ENCODE data around the gene RPL37. TPM values are rescaled to one million over a fixed set of nuclear protein-coding genes. Genes with fewer than 3 reads are reported as not detected.
"Not testable (repeated sequence)": the region's sequence is repeated elsewhere in the genome, so short reads cannot be mapped to it uniquely, and the experiment has no call there.

Gene RPL37
- total and polyA plus RNA-seq, 2 experiments from 2014 or later, result 68.7 to 534 TPM

GRCh38 chr5:40827188-40827977 lies 7.6 kb downstream of the RPL37 start:
- Histone ChIP-seq H4K20me1 (ENCODE audit: insufficient read depth, poor library complexity, severe bottlenecking) (peaks cover 17% of the 10 kb centered on the region), H2AFZ (no peak overlapping the region), H3K4me2 (no peak overlapping the region), H3K4me3 (no peak overlapping the region), H3K4me1 (ENCODE audit: insufficient read depth) (peaks cover 6% of the 10 kb centered on the region), H3K9me2 (replicated peaks; ENCODE audit: insufficient read depth) (no peaks in the 10 kb centered on the region), H3K27ac (no peak overlapping the region), H3K36me3 (replicated peaks; ENCODE audit: insufficient read depth, low read depth) (peaks cover 4% of the 10 kb centered on the region), H3K27me3 (no peaks in the 10 kb centered on the region), H3K9me3 (ENCODE audit: low read depth) (no peaks in the 10 kb centered on the region), H3K79me2 (peaks cover 26% of the 10 kb centered on the region)
- TF ChIP-seq EZH2phosphoT487 (IDR thresholded peaks at IDR 0.05; ENCODE audit: low read depth, severe bottlenecking, unreplicated experiment), result no peak
- no peak for TF ChIP-seq EZH2 (IDR thresholded peaks at IDR 0.05; ENCODE audit: borderline replicate concordance)
- TF ChIP-seq CTCF (IDR thresholded peaks at IDR 0.05; ENCODE audit: poor library complexity), result no peak
- no peak for DNase-seq (ENCODE audit: low spot score)
- 93% methylated on average over 14 of the region's 14 CpGs for WGBS (ENCODE audit: low lambda C conversion rate, missing lambda C conversion rate)

- Histone ChIP-seq H3K9me2 (replicated peaks; ENCODE audit: insufficient read depth) (no peaks in the 10 kb centered on the region), H3K4me3 (no peak overlapping the region), H3K79me2 (peaks cover 18% of the 10 kb centered on the region), H3K4me2 (no peak overlapping the region), H3K36me3 (replicated peaks; ENCODE audit: insufficient read depth, low read depth) (peaks cover 4% of the 10 kb centered on the region), H2AFZ (no peak overlapping the region), H3K4me1 (ENCODE audit: insufficient read depth) (no peaks in the 10 kb centered on the region), H3K27ac (no peak overlapping the region), H3K27me3 (no peaks in the 10 kb centered on the region), H4K20me1 (ENCODE audit: insufficient read depth, poor library complexity, severe bottlenecking) (peaks cover 12% of the 10 kb centered on the region), H3K9me3 (ENCODE audit: low read depth) (no peaks in the 10 kb centered on the region)
- DNase-seq (ENCODE audit: low spot score), result no peak
- 97% methylated on average over 5 of the region's 5 CpGs for WGBS (ENCODE audit: low lambda C conversion rate, missing lambda C conversion rate)
- TF ChIP-seq CTCF (IDR thresholded peaks at IDR 0.05; ENCODE audit: poor library complexity), result no peak
- TF ChIP-seq EZH2phosphoT487 (IDR thresholded peaks at IDR 0.05; ENCODE audit: low read depth, severe bottlenecking, unreplicated experiment), result no peak
- no peak for TF ChIP-seq EZH2 (IDR thresholded peaks at IDR 0.05; ENCODE audit: borderline replicate concordance)
Measured at GRCh38 chr5:40826489-40827187, 8.4 kb downstream of the RPL37 start.

GRCh38 chr5:40825461-40826043 lies 9.5 kb downstream of the RPL37 start:
- 91% methylated on average over 11 of the region's 11 CpGs for WGBS (ENCODE audit: low lambda C conversion rate, missing lambda C conversion rate)
- DNase-seq (ENCODE audit: low spot score); H4K20me1 ChIP-seq (ENCODE audit: insufficient read depth, poor library complexity, severe bottlenecking); H3K4me1 ChIP-seq (ENCODE audit: insufficient read depth); H3K9me2 ChIP-seq (replicated peaks; ENCODE audit: insufficient read depth); H3K9me3 ChIP-seq (ENCODE audit: low read depth); H3K27ac ChIP-seq; H3K79me2 ChIP-seq; H3K36me3 ChIP-seq (replicated peaks; ENCODE audit: insufficient read depth, low read depth); H3K4me3 ChIP-seq; H3K4me2 ChIP-seq; H3K27me3 ChIP-seq; H2AFZ ChIP-seq: not testable (repeated sequence)

- Histone ChIP-seq H3K4me1 (ENCODE audit: insufficient read depth) (no peaks in the 10 kb centered on the region), H3K9me3 (ENCODE audit: low read depth) (no peaks in the 10 kb centered on the region), H3K9me2 (replicated peaks; ENCODE audit: insufficient read depth) (no peaks in the 10 kb centered on the region), H3K27me3 (no peaks in the 10 kb centered on the region), H2AFZ (no peak overlapping the region), H4K20me1 (ENCODE audit: insufficient read depth, poor library complexity, severe bottlenecking) (no peaks in the 10 kb centered on the region), H3K36me3 (replicated peaks; ENCODE audit: insufficient read depth, low read depth) (no peaks in the 10 kb centered on the region), H3K4me3 (no peak overlapping the region), H3K4me2 (no peak overlapping the region), H3K79me2 (no peaks in the 10 kb centered on the region), H3K27ac (no peak overlapping the region)
- WGBS (ENCODE audit: low lambda C conversion rate, missing lambda C conversion rate), result 69% methylated on average over 1 of the region's 1 CpG
- TF ChIP-seq EZH2phosphoT487 (IDR thresholded peaks at IDR 0.05; ENCODE audit: low read depth, severe bottlenecking, unreplicated experiment) (no peak), CTCF (IDR thresholded peaks at IDR 0.05; ENCODE audit: poor library complexity) (no peak), EZH2 (IDR thresholded peaks at IDR 0.05; ENCODE audit: borderline replicate concordance) (no peak)
- no peak for DNase-seq (ENCODE audit: low spot score)
Measured at GRCh38 chr5:40823459-40823858, 11.6 kb downstream of the RPL37 start.
